Transverse colon (tissue), 4 donors: ENCODE results near the gene AGO3.

Experiments used
- POLR2AphosphoS5 ChIP-seq, 3 donors: sonication (generic); formaldehyde crosslinking; IDR thresholded peaks; one replicate each; pipeline ENCODE4 v1.6.1; 2016; ENCODE audit warnings: antibody characterized with exemption in 3 of 3
- TF ChIP-seq, protein P1 (sequence below), 5 experiments: fragments of 200-600 bp in 3 of 5; fragments of 450-650 bp in 2 of 5; sonication (generic) in 3 of 5; IDR thresholded peaks; 1 replicate in 2 of 5; 2 replicates in 3 of 5; pipeline ENCODE4 v1.5.1; 2016 to 2017; ENCODE audit warnings: antibody characterized with exemption in 5 of 5, inconsistent platforms in 3 of 5, mild to moderate bottlenecking in 2 of 5, moderate library complexity in 1 of 5

DNA sequence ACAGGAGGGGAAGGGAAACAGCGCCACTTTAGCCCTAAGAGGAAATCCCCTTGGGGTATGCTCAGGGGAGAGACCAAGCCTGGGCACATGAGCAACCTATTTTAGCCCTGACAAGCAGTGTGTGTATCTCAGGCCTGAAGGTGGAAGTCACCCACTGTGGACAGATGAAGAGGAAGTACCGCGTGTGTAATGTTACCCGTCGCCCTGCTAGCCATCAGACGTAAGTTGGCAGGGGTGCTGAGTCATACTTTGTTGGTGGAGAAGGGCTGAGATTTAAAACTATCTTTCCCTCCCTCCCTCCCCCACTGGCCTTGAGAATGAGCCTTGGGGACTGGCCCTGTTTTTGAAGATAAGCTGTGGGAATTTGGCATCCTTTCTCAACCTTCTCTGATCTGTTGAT lies 36.7 kb upstream of the AGO3 start:
- TF ChIP-seq POLR2AphosphoS5 (IDR thresholded peaks at IDR 0.05), result no peak
- TF ChIP-seq, protein P1, sequence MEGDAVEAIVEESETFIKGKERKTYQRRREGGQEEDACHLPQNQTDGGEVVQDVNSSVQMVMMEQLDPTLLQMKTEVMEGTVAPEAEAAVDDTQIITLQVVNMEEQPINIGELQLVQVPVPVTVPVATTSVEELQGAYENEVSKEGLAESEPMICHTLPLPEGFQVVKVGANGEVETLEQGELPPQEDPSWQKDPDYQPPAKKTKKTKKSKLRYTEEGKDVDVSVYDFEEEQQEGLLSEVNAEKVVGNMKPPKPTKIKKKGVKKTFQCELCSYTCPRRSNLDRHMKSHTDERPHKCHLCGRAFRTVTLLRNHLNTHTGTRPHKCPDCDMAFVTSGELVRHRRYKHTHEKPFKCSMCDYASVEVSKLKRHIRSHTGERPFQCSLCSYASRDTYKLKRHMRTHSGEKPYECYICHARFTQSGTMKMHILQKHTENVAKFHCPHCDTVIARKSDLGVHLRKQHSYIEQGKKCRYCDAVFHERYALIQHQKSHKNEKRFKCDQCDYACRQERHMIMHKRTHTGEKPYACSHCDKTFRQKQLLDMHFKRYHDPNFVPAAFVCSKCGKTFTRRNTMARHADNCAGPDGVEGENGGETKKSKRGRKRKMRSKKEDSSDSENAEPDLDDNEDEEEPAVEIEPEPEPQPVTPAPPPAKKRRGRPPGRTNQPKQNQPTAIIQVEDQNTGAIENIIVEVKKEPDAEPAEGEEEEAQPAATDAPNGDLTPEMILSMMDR (IDR thresholded peaks at IDR 0.05), result no peak
